Ishikawa (cell line): ENCODE results near the gene R3HDM1.

ENCODE experiments used
- CEBPB ChIP-seq: IDR thresholded peaks from 2 replicates; pipeline ENCODE4 v1.6.1; 2012
- CREB1 ChIP-seq: IDR thresholded peaks from 2 replicates; pipeline ENCODE4 v1.6.1; 2012; ENCODE audit warnings: low read depth
- EGR1 ChIP-seq: IDR thresholded peaks from 2 replicates; pipeline ENCODE4 v1.6.1; 2012
- EP300 ChIP-seq: IDR thresholded peaks from 2 replicates; pipeline ENCODE4 v1.6.1; 2012; ENCODE audit warnings: borderline replicate concordance
- FOXM1 ChIP-seq: IDR thresholded peaks from 2 replicates; pipeline ENCODE4 v1.6.1; 2012; ENCODE audit warnings: low read depth, borderline replicate concordance
- MAX ChIP-seq: IDR thresholded peaks from 2 replicates; pipeline ENCODE4 v1.6.1; 2012
- NFIC ChIP-seq: IDR thresholded peaks from 2 replicates; pipeline ENCODE4 v1.6.1; 2012
- RAD21 ChIP-seq: IDR thresholded peaks from 2 replicates; pipeline ENCODE4 v1.6.1; 2012; ENCODE audit warnings: low read depth
- TAF1 ChIP-seq: IDR thresholded peaks from 2 replicates; pipeline ENCODE4 v1.6.1; 2012; ENCODE audit warnings: low read depth, mild to moderate bottlenecking
- TCF12 ChIP-seq: IDR thresholded peaks from 2 replicates; pipeline ENCODE4 v1.6.1; 2012; ENCODE audit warnings: low read depth
- TEAD4 ChIP-seq: IDR thresholded peaks from 2 replicates; pipeline ENCODE4 v1.6.1; 2012
- USF1 ChIP-seq: IDR thresholded peaks from 2 replicates; pipeline ENCODE4 v1.6.1; 2012
- YY1 ChIP-seq: IDR thresholded peaks from 2 replicates; pipeline ENCODE4 v1.6.1; 2012; ENCODE audit warnings: low read depth
- ZBTB7A ChIP-seq: IDR thresholded peaks from 2 replicates; pipeline ENCODE4 v1.6.1; 2012; ENCODE audit warnings: low read depth
- TF ChIP-seq, protein P1 (sequence below): IDR thresholded peaks from 2 replicates; pipeline ENCODE4 v1.6.1; 2012; ENCODE audit warnings: low read depth, mild to moderate bottlenecking

R3HDM1 gene

GRCh38 chr2:135741395-135742324, 210.4 kb downstream of the R3HDM1 start, which contains the start of gene UBXN4:
Gene UBXN4, plus strand, starts transcription at chr2:135741855. Its CDS starts 75 bp downstream, at chr2:135741930.
- TF ChIP-seq RAD21 (no peak), TAF1 (peak; percentile 87), FOXM1 (no peak), TCF12 (no peak), USF1 (no peak), TEAD4 (peak; percentile 71), CREB1 (peak; percentile 75), NFIC (no peak), YY1 (peak; percentile 89), MAX (peak; percentile 73; the same call in 1 of the 2 replicates), EP300 (no peak), ZBTB7A (0 out of 2 replicates have a peak, but pooled peaks have one; percentile 63)
- TF ChIP-seq, protein P1, sequence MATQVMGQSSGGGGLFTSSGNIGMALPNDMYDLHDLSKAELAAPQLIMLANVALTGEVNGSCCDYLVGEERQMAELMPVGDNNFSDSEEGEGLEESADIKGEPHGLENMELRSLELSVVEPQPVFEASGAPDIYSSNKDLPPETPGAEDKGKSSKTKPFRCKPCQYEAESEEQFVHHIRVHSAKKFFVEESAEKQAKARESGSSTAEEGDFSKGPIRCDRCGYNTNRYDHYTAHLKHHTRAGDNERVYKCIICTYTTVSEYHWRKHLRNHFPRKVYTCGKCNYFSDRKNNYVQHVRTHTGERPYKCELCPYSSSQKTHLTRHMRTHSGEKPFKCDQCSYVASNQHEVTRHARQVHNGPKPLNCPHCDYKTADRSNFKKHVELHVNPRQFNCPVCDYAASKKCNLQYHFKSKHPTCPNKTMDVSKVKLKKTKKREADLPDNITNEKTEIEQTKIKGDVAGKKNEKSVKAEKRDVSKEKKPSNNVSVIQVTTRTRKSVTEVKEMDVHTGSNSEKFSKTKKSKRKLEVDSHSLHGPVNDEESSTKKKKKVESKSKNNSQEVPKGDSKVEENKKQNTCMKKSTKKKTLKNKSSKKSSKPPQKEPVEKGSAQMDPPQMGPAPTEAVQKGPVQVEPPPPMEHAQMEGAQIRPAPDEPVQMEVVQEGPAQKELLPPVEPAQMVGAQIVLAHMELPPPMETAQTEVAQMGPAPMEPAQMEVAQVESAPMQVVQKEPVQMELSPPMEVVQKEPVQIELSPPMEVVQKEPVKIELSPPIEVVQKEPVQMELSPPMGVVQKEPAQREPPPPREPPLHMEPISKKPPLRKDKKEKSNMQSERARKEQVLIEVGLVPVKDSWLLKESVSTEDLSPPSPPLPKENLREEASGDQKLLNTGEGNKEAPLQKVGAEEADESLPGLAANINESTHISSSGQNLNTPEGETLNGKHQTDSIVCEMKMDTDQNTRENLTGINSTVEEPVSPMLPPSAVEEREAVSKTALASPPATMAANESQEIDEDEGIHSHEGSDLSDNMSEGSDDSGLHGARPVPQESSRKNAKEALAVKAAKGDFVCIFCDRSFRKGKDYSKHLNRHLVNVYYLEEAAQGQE: peak; percentile 18; the same call in 1 of the 2 replicates

DNA sequence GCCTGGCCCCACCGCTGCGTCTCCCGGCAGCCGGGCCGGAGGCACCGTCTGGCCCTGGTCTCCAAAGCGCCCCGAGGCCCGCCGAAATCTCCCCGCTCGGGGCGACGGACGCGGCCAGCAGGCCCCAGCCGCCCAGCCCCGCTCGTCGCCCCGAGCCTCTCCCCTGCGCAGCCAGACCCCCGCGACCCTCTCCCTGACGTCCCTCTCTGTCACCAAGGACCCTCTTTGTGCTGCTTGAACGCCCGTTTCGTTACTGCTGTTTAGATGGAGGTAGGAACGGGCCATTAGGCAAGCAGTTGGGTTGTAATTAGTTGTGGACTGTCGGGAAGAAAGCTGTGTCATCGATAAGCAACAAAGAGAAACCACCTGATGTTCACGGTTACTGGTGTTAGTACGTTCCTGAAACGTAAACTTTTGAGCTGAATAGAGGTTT, 211.1 kb downstream of the R3HDM1 start:
- TF ChIP-seq MAX (no peak), CEBPB (no peak), TCF12 (no peak), TAF1 (no peak), FOXM1 (no peak), EGR1 (no peak), RAD21 (no peak), ZBTB7A (no peak), EP300 (no peak), TEAD4 (no peak), NFIC (no peak), USF1 (no peak), YY1 (no peak), CREB1 (no peak)
- TF ChIP-seq, protein P1: no peak

DNA sequence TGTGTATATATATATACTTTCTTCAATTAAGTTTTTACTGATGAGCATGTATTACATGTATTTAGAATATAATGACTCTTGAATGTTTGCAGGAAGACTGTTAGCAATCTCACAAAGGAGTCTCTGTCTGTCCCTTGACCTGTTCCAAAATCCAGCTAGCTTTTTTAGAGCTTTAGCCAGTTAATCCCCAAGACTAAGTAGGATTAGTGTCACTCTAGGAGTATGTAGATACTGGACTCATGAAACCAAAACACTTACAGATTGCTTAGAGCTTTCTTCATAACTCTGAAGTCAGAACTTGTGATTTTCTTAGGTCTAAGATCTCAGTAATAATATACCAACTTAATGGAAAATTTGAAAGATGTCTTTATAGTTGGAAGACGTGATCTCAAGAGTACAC, 212.6 kb downstream of the R3HDM1 start:
- no peak for TF ChIP-seq EP300
- no peak for TF ChIP-seq ZBTB7A
- no peak for TF ChIP-seq USF1
- no peak for TF ChIP-seq RAD21
- no peak for TF ChIP-seq FOXM1
- TF ChIP-seq, protein P1: no peak
- TF ChIP-seq TCF12: no peak
- no peak for TF ChIP-seq CEBPB
